GM12873 (cell line): ENCODE data around the gene NCOA1.

ENCODE experiments used
- TF ChIP-seq, protein P1 (sequence below): IDR thresholded peaks from 2 replicates; pipeline ENCODE4 v1.5.1; 2012; ENCODE audit warnings: low read depth, mild to moderate bottlenecking, moderate library complexity, low read length, control low read depth; ENCODE audit not compliant: insufficient read depth; ENCODE audit errors: missing control alignments

Gene NCOA1

DNA sequence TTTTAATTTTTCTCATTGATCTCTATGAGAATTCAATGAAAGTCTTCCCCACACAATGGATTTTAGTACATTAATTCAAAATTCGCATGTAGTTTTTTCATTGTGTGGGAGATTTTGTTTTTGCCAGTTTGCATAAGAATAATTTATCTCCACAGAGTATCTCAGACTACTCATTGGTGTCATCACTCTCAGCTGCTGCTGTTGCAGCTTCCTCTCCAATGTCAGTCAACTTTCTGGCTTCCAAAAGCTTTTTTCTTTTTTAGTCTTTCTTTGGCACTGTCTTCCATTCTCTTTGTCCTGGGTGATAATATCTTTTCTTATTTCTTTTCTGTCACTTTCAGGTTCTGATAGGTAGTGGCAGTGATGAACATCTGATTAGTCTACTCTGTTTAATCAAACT lies 251.7 kb downstream of the NCOA1 start:
- TF ChIP-seq, protein P1, sequence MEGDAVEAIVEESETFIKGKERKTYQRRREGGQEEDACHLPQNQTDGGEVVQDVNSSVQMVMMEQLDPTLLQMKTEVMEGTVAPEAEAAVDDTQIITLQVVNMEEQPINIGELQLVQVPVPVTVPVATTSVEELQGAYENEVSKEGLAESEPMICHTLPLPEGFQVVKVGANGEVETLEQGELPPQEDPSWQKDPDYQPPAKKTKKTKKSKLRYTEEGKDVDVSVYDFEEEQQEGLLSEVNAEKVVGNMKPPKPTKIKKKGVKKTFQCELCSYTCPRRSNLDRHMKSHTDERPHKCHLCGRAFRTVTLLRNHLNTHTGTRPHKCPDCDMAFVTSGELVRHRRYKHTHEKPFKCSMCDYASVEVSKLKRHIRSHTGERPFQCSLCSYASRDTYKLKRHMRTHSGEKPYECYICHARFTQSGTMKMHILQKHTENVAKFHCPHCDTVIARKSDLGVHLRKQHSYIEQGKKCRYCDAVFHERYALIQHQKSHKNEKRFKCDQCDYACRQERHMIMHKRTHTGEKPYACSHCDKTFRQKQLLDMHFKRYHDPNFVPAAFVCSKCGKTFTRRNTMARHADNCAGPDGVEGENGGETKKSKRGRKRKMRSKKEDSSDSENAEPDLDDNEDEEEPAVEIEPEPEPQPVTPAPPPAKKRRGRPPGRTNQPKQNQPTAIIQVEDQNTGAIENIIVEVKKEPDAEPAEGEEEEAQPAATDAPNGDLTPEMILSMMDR, result no peak

DNA sequence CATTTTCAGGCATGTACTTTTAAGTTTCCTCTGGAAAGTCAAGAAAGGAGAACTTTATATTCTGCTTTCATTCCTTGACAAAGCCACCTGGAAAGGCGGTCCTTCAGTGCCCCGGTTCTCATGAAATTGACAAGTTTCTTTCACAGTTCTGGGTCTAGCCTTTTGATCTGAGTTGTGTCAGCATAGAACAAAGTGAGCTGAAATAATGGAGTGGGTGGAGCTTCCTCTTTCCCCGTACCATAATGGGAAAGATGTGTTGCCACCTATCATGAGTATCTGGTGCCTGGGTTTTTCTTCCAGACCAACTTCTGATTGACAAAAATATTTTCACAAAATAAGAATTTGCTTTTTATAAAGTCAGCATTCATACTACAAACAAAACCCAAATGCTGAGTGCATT lies 252.9 kb downstream of the NCOA1 start:
- TF ChIP-seq, protein P1, result no peak

DNA sequence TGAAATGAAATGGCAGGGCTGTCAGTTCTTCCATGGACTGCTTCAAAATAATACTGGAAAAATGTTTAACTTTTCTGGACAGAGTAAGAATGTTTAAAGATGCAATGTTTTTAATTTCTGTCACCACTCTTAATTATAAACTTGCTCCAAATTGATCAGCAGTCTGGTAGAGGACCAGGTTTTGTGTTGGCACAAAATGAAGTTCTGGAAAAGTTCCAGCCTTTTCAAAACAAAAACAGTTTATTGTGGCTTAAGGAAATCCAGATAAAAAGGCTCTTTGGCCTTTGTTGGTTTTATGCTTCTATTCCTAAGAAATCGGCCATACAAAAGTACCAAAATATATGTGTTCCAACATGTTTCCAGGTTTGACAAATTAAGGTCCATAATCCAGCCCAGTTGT lies 253.3 kb downstream of the NCOA1 start:
- TF ChIP-seq, protein P1, result no peak

DNA sequence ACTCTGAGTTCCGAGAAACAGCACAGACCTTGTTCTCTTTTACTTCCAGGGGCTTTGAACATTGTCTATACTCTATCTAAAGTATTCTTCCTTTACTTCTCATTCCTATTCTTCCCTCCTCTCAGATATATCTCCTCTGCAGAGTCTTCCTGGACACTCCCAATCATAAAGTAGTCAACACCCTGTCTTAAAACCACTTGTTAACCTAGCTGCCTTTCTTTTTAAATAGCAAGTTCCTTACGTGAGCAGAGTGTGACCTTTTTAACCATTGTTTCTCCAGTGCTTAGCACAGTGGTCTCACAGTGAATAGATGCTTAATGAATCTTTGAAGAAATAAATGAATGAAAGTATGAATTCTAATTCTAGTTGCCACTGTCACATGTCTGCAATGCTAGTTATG lies 254.8 kb downstream of the NCOA1 start:
- TF ChIP-seq, protein P1, result no peak

- TF ChIP-seq, protein P1, result no peak
Measured at GRCh38 chr2:24747299-24747698, 256.2 kb downstream of the NCOA1 start.

DNA sequence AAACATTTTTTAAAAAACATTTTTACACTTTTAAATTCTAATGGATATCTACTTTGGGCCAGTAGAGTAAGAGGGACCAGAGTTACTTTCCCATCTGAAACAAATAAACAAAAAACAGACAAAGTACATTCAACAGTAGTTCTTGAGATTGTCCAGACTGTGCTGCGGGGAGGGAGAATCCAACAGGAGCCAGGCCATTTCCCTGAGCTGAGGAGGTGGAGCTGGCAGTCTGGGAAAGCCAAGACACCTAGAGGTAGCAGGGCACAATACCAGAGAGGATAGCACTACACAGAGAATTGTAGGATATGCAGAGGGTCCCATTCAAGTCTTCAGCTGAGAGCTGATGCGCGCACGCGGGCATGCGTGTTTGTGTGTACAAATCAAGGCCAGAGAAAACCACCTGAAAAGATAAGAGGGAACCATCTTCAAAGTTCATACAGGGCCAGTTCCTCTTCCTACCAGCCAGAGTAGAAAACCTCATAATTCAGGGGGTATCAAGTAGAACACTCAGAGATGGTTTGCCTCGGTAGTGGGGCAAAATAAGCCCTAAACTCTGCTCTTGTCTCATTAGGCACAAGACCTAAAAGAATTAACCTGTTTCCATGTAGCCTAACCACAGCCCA lies 258.1 kb downstream of the NCOA1 start:
- TF ChIP-seq, protein P1, result no peak

DNA sequence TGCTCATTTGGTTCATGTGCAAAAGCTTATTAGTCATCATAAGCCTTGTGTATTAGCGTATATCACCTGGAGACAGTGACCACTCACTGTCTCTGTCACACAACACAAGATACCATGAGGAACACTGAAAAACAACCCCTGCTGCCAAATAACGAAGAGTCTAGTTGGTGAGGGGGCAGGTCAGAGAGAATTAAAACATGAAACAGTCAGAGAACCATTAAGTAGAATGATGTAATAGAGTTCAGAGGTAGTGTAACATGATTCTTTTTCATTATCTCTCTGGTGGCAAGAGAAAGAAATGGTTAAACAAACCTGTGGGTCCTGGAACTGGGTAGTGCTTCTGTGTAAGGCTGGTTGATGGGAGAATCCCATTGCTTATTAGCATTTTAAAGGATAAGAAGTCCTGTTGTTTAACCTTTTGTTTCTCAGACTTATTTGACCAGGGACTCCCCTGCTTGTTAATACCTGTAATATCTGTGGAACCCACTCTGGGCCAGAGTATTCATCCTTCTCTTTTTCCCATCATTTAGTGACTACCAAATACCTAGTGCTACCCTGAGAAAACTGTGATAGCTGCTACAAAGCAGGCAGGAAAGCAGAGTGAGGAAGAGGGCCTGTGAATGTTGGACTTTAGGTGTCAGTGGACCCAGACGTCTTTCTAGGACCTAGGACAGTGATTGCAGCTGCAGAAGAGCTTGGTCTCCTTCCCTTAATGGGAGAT lies 264.1 kb downstream of the NCOA1 start:
- TF ChIP-seq, protein P1, result no peak
